ENCODE data around the gene HSF2BP.

DNA sequence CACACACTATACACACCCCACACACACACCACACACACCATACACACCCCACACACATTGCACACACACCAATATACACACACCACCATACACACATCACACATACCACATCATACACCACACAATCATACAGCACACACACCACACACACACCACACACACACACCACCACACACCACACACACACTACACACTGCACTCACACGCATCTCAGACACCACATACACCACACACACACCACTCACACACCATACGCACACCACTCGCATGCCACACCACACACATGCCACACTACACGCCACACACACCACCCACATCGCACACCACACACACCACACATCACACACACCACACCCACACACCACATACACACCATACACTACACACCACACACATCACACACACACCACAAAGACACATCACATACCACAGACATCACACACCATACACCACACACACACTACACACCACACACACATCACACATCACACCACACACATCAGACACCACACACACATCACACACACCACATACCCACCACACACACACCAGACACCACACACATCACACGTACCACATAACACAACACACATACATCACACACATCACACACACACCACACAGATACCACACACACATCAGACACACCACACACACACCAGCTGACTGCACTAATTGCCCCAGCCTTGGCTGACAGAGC is 54.6 kb downstream of the HSF2BP start:
- TF ChIP-seq, protein P1, sequence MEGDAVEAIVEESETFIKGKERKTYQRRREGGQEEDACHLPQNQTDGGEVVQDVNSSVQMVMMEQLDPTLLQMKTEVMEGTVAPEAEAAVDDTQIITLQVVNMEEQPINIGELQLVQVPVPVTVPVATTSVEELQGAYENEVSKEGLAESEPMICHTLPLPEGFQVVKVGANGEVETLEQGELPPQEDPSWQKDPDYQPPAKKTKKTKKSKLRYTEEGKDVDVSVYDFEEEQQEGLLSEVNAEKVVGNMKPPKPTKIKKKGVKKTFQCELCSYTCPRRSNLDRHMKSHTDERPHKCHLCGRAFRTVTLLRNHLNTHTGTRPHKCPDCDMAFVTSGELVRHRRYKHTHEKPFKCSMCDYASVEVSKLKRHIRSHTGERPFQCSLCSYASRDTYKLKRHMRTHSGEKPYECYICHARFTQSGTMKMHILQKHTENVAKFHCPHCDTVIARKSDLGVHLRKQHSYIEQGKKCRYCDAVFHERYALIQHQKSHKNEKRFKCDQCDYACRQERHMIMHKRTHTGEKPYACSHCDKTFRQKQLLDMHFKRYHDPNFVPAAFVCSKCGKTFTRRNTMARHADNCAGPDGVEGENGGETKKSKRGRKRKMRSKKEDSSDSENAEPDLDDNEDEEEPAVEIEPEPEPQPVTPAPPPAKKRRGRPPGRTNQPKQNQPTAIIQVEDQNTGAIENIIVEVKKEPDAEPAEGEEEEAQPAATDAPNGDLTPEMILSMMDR (IDR thresholded peaks at IDR 0.05): no peak
- no peak for TF ChIP-seq POLR2A (IDR thresholded peaks at IDR 0.05)
